MCF 10A (cell line): ENCODE results near the gene NUP85. TPM values are rescaled to one million over a fixed set of nuclear protein-coding genes. Genes with fewer than 3 reads are reported as not detected.

Experiments used
- BruUV-seq: library from RNA; stranded (reverse); fragments of 400-500 nt; replicated peaks from 2 replicates; lab custom pipeline; 2021; lab: Mats Ljungman, UMichigan
- CTCF ChIA-PET: fragments of 300-600 bp; sonication (Branson Sonifier 250); formaldehyde crosslinking; extraction: SDS; loops from one replicate; lab custom pipeline; 2021; ENCODE audit warnings: antibody characterized with exemption, inconsistent platforms; lab: Yijun Ruan, JAX
- POLR2A ChIA-PET: fragments of 300-600, 350-650 bp; sonication (Branson Sonifier 250); formaldehyde crosslinking; extraction: SDS; loops from one replicate; lab custom pipeline; 2020; ENCODE audit warnings: antibody characterized with exemption, inconsistent platforms; lab: Yijun Ruan, JAX
- DNase-seq: peaks from one replicate; pipeline ENCODE4 v3.0.0-alpha.2; 2018; ENCODE audit not compliant: unreplicated experiment
- H3K27ac Mint-ChIP-seq: one replicate; pipeline ENCODE4 v1.8.0; 2022; ENCODE audit warnings: mild to moderate bottlenecking, low read depth, mixed read lengths; ENCODE audit not compliant: unreplicated experiment
- H3K27me3 Mint-ChIP-seq: one replicate; pipeline ENCODE4 v1.8.0; 2022; ENCODE audit warnings: mixed read lengths; ENCODE audit not compliant: insufficient read depth, unreplicated experiment
- H3K36me3 Mint-ChIP-seq: one replicate; pipeline ENCODE4 v1.8.0; 2022; ENCODE audit warnings: mild to moderate bottlenecking, moderate library complexity, mixed read lengths; ENCODE audit not compliant: insufficient read depth, unreplicated experiment
- H3K4me1 Mint-ChIP-seq: one replicate; pipeline ENCODE4 v1.8.0; 2022; ENCODE audit warnings: mixed read lengths; ENCODE audit not compliant: insufficient read depth, unreplicated experiment
- H3K4me3 Mint-ChIP-seq: one replicate; pipeline ENCODE4 v1.8.0; 2022; ENCODE audit warnings: mild to moderate bottlenecking, moderate library complexity, mixed read lengths; ENCODE audit not compliant: unreplicated experiment
- H3K9me3 Mint-ChIP-seq: one replicate; pipeline ENCODE4 v1.8.0; 2022; ENCODE audit warnings: mixed read lengths; ENCODE audit not compliant: unreplicated experiment
- intact Hi-C: fragments of 100-400 bp; cut with micrococcal nuclease; formaldehyde crosslinking; loops from 2 replicates; pipeline ENCODE4 v1.14.1; 2022
- total RNA-seq: library from RNA; stranded (reverse); gene quantifications from 2 replicates; pipeline ENCODE4 v1.2.3, GENCODE V29; 2022
- TF ChIP-seq, protein P1 (sequence below): fragments of 200-600 bp; IDR thresholded peaks from one replicate; pipeline ENCODE4 v1.8.0; 2022; ENCODE audit warnings: antibody characterized with exemption, mild to moderate bottlenecking; ENCODE audit not compliant: unreplicated experiment

The NUP85 gene
- total RNA-seq, 1 experiment from 2014 or later = 42.3 TPM

DNA sequence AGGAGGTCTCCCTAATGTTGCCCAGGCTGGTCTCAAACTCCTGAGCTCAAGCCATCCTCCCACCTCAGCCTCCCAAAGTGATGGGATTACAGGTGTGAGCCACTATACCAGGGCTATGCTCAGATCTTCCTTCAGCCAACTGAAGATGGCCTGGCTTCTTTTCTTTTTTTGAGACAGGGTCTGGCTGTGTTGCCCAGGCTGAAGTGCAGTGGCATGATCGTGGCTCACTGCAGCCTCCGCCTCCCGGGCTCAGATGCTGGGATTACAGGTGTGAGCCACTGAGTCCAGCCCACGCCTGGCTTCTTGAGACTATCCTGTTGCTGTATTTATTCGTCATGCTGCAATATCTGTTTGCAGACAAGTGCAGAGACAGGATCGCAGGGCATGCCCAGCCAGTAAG, 79.6 kb downstream of the NUP85 start:
- CTCF ChIA-PET = interaction anchor here (0.6 kb wide), 1 partner anchor 16 kb away, joined by 3 read pairs; no protein-coding TSS in a partner anchor
- POLR2A ChIA-PET = interaction anchor here (1.1 to 1.3 kb wide), 2 partner anchors 15 to 121 kb away, joined by 4 read pairs; partner anchors contain the start of gene GRB2

More for the DNA sequence above, 79.6 kb downstream of the NUP85 start:
- BruUV-seq = no TSS peak
- Mint-ChIP-seq H3K9me3 (no peaks in the 10 kb centered on the region), H3K4me3 (no peak overlapping the region), H3K4me1 (peaks cover 7% of the 10 kb centered on the region), H3K27ac (no peak overlapping the region), H3K36me3 (peaks cover 40% of the 10 kb centered on the region), H3K27me3 (no peaks in the 10 kb centered on the region)
- TF ChIP-seq, protein P1, sequence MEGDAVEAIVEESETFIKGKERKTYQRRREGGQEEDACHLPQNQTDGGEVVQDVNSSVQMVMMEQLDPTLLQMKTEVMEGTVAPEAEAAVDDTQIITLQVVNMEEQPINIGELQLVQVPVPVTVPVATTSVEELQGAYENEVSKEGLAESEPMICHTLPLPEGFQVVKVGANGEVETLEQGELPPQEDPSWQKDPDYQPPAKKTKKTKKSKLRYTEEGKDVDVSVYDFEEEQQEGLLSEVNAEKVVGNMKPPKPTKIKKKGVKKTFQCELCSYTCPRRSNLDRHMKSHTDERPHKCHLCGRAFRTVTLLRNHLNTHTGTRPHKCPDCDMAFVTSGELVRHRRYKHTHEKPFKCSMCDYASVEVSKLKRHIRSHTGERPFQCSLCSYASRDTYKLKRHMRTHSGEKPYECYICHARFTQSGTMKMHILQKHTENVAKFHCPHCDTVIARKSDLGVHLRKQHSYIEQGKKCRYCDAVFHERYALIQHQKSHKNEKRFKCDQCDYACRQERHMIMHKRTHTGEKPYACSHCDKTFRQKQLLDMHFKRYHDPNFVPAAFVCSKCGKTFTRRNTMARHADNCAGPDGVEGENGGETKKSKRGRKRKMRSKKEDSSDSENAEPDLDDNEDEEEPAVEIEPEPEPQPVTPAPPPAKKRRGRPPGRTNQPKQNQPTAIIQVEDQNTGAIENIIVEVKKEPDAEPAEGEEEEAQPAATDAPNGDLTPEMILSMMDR = no peak
- intact Hi-C loops = no loop called here
- DNase-seq = no peak

Other genes with a start within 250 kb of the NUP85 start
- gene HID1, start 232.9 kb upstream of the NUP85 start, total RNA-seq = 3.2 and 7.0 TPM in 2 replicates
- 3.4 and 4.1 TPM in 2 replicates for gene CDR2L, start 218.0 kb upstream of the NUP85 start, total RNA-seq
- 56.5 and 71.2 TPM in 2 replicates for gene MRPL58, start 193.0 kb upstream of the NUP85 start, total RNA-seq
- gene ATP5PD, start 158.7 kb upstream of the NUP85 start, total RNA-seq = 362 and 455 TPM in 2 replicates
- 11.9 and 12.8 TPM in 2 replicates for gene KCTD2, start 158.5 kb upstream of the NUP85 start, total RNA-seq
- 26.0 and 33.1 TPM in 2 replicates for gene SLC16A5, start 117.7 kb upstream of the NUP85 start, total RNA-seq
- 9.3 and 13.3 TPM in 2 replicates for gene ARMC7, start 95.7 kb upstream of the NUP85 start, total RNA-seq
- gene NT5C, start 73.9 kb upstream of the NUP85 start, total RNA-seq = 105 and 113 TPM in 2 replicates
- gene JPT1, start 51.2 kb upstream of the NUP85 start, total RNA-seq = 342 and 360 TPM in 2 replicates
- gene SUMO2, start 22.7 kb upstream of the NUP85 start, total RNA-seq = 186 and 194 TPM in 2 replicates
- gene GGA3, start 55.9 kb downstream of the NUP85 start, total RNA-seq = 32.7 and 39.5 TPM in 2 replicates
- gene MRPS7, start 56.2 kb downstream of the NUP85 start, total RNA-seq = 73.9 and 75.0 TPM in 2 replicates
- 23.3 and 29.6 TPM in 2 replicates for gene MIF4GD, start 65.6 kb downstream of the NUP85 start, total RNA-seq
- 14.8 and 22.6 TPM in 2 replicates for gene SLC25A19, start 83.8 kb downstream of the NUP85 start, total RNA-seq
- gene GRB2, start 200.0 kb downstream of the NUP85 start, total RNA-seq = 67.1 and 74.6 TPM in 2 replicates